ENCODE data around the gene ABCA2. TPM values are rescaled to one million over a fixed set of nuclear protein-coding genes. Genes with fewer than 3 reads are reported as not detected.

ABCA2 gene
- total RNA-seq, 2 donors from 2014 or later = 28.7 to 29.6 TPM

DNA sequence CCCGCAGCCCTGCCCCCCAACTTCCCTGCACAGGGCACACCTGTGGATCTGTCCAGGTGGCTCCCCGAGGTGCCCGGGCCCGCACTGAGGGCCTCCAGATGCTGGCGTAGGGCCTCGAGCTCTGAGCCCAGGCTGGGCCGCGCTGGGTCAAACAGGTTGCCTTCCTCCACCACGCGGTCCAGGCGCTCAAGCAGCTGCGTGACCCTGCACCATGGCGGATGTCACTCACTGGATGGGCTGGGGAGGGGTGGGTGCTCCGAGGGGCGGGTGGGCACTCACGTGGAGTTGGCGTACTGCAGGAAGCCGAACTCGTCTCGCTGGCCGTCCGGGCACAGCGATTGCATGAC, 5.4 kb downstream of the ABCA2 start:
- ATAC-seq (no peak), DNase-seq (no peak)
- TF ChIP-seq POLR2A (IDR thresholded peaks at IDR 0.05) = no peak
- TF ChIP-seq, protein P1, sequence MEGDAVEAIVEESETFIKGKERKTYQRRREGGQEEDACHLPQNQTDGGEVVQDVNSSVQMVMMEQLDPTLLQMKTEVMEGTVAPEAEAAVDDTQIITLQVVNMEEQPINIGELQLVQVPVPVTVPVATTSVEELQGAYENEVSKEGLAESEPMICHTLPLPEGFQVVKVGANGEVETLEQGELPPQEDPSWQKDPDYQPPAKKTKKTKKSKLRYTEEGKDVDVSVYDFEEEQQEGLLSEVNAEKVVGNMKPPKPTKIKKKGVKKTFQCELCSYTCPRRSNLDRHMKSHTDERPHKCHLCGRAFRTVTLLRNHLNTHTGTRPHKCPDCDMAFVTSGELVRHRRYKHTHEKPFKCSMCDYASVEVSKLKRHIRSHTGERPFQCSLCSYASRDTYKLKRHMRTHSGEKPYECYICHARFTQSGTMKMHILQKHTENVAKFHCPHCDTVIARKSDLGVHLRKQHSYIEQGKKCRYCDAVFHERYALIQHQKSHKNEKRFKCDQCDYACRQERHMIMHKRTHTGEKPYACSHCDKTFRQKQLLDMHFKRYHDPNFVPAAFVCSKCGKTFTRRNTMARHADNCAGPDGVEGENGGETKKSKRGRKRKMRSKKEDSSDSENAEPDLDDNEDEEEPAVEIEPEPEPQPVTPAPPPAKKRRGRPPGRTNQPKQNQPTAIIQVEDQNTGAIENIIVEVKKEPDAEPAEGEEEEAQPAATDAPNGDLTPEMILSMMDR (IDR thresholded peaks at IDR 0.05) = no peak
- H3K36me3 ChIP-seq (replicated peaks in 1 of 2; ENCODE audit: insufficient read depth in 1 of 2, low read depth in 2 of 2) = no peaks in the 10 kb centered on the region
- 93 to 97% methylated on average over 16 to 22 of the region's 23 CpGs for WGBS, 2 donors
- H3K9me3 ChIP-seq = no peaks in the 10 kb centered on the region
- peaks cover 26% of the 10 kb centered on the region for H3K4me1 ChIP-seq
- H3K27ac ChIP-seq = no peak overlapping the region
- intact Hi-C loops (cut with DNase I) = loop anchor here (5.0 kb wide), 1 partner anchor 70 kb away; the partner anchor contains the start of gene LCN12
- no peak overlapping the region for H3K4me3 ChIP-seq
- H3K27me3 ChIP-seq = no peaks in the 10 kb centered on the region

DNA sequence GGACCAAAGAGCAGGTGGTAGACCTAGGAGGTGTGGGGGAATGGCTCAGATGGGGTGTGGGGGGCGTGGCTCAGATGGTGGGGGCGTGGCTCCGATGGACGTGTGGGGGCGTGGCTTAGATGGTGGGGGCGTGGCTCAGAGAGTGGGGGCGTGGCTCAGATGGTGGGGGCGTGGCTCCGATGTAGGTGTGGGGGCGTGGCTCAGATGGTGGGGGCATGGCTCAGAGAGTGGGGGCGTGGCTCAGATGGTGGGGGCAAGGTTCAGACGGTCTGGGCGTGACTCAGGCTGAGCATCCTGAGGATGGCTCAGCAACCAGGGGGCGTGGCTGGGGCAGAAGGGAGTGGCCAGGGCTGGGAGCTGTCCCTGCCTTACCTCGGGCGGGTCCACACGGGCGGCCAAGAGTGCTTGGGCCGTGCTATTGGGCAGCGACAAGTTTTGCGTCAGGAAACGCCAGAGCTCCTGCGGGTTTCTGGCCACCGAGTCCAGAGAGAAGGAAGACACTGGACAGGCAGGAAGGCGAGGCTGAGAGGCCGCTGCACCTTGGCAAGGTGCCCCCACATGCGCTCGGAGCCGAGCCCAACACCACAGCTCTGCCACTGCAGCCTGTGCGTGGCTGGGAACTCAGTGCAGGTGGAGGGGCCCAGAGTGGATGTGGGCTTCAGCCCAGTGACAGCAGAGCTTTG, 5.9 kb downstream of the ABCA2 start:
- peaks cover 21% of the 10 kb centered on the region for H3K4me1 ChIP-seq
- no peak overlapping the region for H3K4me3 ChIP-seq
- 70 to 78% methylated on average over 9 to 22 of the region's 30 CpGs for WGBS, 2 donors
- no peak for ATAC-seq
- H3K9me3 ChIP-seq = no peaks in the 10 kb centered on the region
- H3K27me3 ChIP-seq = no peaks in the 10 kb centered on the region
- DNase-seq = peak; percentile 35 to 50 (median 43)
- H3K27ac ChIP-seq = no peak overlapping the region
- intact Hi-C loops (cut with DNase I) = loop anchor here (5.0 kb wide), 1 partner anchor 70 kb away; the partner anchor contains the start of gene LCN12
- peaks cover 0 to 2% of the 10 kb centered on the region in 2 donors for H3K36me3 ChIP-seq (replicated peaks in 1 of 2; ENCODE audit: insufficient read depth in 1 of 2, low read depth in 2 of 2)
- TF ChIP-seq, protein P1 (IDR thresholded peaks at IDR 0.05) = no peak
- TF ChIP-seq POLR2A (IDR thresholded peaks at IDR 0.05) = no peak

DNA sequence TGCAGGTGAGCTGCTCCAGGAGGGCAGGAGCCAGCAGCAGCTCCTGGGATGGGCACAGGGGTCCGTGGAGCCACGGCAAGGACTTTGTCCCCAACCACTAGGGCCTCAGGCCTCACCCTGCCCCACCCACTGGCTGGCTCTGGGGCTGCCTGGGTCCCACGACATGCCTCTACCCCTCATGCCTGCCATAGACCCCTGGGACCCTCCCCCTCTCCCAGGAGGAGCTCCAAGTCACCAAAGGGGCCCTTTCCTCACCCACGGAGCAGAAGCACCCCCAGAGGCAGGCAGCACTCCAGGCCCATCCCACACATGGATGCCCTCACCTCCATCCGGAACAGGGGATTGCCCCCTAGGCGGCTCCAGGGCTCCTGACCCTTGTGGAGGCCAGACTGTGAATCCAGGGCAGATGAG, 6.5 kb downstream of the ABCA2 start:
- Histone ChIP-seq H3K4me1 (peaks cover 16% of the 10 kb centered on the region), H3K36me3 (replicated peaks in 1 of 2; ENCODE audit: insufficient read depth in 1 of 2, low read depth in 2 of 2) (peaks cover 0 to 2% of the 10 kb centered on the region in 2 donors), H3K27ac (no peak overlapping the region), H3K4me3 (no peak overlapping the region), H3K27me3 (no peaks in the 10 kb centered on the region), H3K9me3 (no peaks in the 10 kb centered on the region)
- ATAC-seq (no peak), DNase-seq (no peak)
- TF ChIP-seq, protein P1 (IDR thresholded peaks at IDR 0.05) = no peak
- TF ChIP-seq POLR2A (IDR thresholded peaks at IDR 0.05) = no peak
- intact Hi-C loops (cut with DNase I) = loop anchor here (5.0 kb wide), 1 partner anchor 69 kb away; the partner anchor contains the start of gene LCN12
- WGBS, 2 donors = 89 to 90% methylated on average over 2 to 5 of the region's 6 CpGs

DNA sequence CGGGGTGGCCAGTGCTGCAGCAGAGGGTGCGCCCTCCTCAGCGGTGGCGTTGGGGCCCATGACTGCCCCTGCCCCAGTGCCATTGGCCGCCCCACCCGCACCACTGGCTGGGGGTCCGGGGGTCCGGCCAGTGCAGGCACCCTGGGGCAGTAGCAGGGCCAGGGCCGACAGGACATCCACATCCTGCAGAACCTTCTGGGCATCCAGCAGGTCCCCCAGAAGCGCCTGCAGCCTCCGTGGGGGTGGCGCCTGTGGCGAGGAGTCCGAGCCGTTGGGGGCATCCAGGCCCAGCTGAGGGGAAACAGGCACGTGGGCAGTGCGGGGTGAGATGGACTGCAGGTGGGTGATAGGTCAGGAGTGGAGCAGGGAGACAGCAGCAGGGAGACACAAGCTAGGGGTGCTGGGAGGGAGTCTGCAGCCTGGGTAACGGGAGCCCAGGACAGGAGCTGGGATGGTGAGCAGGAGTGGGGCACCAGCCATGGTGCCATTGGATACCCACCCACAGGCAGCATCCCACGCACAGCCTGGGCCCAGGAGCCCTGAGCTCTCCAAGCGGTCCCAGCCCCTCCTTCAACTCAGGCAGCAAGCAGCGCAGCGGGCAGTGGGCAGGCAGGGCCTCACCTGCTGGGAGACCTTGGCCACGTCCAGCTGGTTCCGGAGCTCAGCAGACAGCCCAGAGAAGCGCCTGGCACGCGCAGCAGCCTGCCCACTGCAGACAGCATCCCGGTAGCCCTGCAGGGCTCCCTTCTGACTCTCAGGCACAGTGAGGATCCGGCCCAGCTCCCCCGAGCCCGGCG, 7.1 kb downstream of the ABCA2 start:
- no peaks in the 10 kb centered on the region for H3K9me3 ChIP-seq
- intact Hi-C loops (cut with DNase I) = loop anchor here (5.0 kb wide), 1 partner anchor 69 kb away; the partner anchor contains the start of gene LCN12
- peaks cover 10% of the 10 kb centered on the region for H3K4me1 ChIP-seq
- no peak for DNase-seq
- 91 to 93% methylated on average over 6 to 31 of the region's 32 CpGs for WGBS, 2 donors
- H3K27me3 ChIP-seq = no peaks in the 10 kb centered on the region
- no peak for ATAC-seq
- H3K4me3 ChIP-seq = no peak overlapping the region
- peaks cover 0 to 2% of the 10 kb centered on the region in 2 donors for H3K36me3 ChIP-seq (replicated peaks in 1 of 2; ENCODE audit: insufficient read depth in 1 of 2, low read depth in 2 of 2)
- TF ChIP-seq, protein P1 (IDR thresholded peaks at IDR 0.05) = no peak
- no peak for TF ChIP-seq POLR2A (IDR thresholded peaks at IDR 0.05)
- H3K27ac ChIP-seq = no peak overlapping the region
